ENCODE measurements around the gene MCF2.

- TF ChIP-seq CTCF (IDR thresholded peaks at IDR 0.05; ENCODE audit: control extremely low read depth in 1 of 3, insufficient read depth in 1 of 3, low read depth in 1 of 3, low read length in 3 of 3): no peak
- no peak for TF ChIP-seq EP300 (IDR thresholded peaks at IDR 0.05; ENCODE audit: borderline replicate concordance in 1 of 2, low read depth in 2 of 2, low read length in 2 of 2)
- no peak for TF ChIP-seq POLR2AphosphoS5 (IDR thresholded peaks at IDR 0.05; ENCODE audit: low read depth, low read length)
These were observed 15.1 kb downstream of the MCF2 start for GRCh38 chrX:139692908-139693307.
